ENCODE results near the gene EFNA4.

- TF ChIP-seq CTCF (IDR thresholded peaks at IDR 0.05; ENCODE audit: low read depth, low read length, poor library complexity, severe bottlenecking) (no peak), EZH2phosphoT487 (IDR thresholded peaks at IDR 0.05; ENCODE audit: borderline replicate concordance, low read length) (no peak)
These were observed 29.1 kb downstream of the EFNA4 start for GRCh38 chr1:155092641-155093040.
